ENCODE measurements around the gene CACNG1.
"Not testable (repeated sequence)": the region's sequence is repeated elsewhere in the genome, so short reads cannot be mapped to it uniquely, and the experiment has no call there.

CACNG1 gene

DNA sequence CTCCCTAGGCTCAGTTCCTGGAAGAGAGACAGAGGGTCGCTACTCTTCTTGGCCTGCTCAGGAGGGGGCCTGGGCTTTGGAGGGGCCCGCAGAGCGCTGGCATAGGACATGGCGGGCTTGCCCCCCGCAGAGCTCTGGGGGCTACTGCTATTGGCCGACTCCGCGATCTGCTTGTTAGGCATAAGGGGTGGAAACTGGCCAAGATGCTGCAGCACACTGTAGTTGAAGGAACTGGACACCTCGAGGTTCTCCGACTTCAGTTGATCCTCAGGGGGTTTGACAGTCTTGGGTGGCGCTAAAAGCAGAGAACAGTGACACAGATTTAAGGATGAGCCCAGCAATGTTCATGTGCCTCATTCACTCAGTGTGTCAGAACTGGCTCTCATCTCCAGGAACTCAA is 33.9 kb downstream of the CACNG1 start:
- DNase-seq (ENCODE audit: low read depth), result no peak

DNA sequence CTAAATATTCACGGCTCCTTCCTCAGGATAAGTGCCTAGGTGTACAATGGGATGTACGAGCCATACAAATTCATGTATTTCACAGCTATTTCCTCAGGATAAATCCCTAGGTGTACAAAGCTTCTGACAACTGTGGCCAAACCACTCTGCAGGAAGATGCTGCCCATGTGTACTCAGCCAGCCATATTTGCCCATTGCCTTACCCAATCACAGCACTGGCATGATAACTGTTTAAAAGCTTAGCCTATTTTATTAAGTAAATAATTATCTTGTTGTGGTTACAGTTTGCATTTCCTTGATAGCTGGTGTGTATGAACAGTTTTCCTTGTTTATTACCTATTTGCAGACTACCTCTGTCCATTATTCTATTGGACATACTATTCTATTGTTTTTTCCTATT is 35.1 kb downstream of the CACNG1 start:
- no peak for DNase-seq (ENCODE audit: low read depth)

DNA sequence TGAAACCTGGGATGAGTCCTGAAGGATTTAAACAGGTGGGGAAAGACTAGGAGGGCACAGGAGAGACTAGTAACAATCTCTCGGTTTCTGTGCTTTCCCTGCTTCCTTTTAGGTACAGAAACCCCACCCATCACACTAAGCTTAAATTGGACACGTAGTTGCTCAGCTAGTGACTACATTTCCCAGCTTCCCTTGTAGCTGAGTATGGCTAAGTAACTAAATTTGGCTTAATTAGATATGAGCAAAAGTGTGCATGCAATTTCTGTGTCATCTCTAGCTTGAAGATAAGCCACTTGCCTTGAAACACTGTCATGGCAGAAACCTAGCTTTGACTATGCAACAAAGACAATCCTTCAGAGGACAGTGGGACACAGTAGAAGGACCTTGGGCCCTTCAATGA is 36.5 kb downstream of the CACNG1 start:
- no peak for DNase-seq (ENCODE audit: low read depth)

DNA sequence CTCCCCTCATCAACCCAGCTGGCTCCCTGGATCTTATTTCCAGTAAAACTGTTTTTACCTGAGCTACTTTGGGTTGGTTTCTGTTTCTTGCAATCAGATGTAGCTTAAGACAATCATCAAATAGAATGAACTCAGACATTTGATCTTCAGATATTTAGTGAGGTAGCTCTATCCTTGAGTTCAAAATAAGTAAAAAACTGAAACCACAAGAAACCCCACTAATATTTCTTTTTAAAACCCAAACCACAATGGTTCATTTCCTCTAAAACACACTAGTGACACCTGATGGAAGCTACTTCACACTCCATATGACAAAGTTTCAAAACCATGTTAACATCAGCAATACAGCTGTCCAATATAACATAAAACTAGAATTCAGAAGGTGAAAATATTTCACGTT is 37.8 kb downstream of the CACNG1 start:
- DNase-seq (ENCODE audit: low read depth), result no peak

DNA sequence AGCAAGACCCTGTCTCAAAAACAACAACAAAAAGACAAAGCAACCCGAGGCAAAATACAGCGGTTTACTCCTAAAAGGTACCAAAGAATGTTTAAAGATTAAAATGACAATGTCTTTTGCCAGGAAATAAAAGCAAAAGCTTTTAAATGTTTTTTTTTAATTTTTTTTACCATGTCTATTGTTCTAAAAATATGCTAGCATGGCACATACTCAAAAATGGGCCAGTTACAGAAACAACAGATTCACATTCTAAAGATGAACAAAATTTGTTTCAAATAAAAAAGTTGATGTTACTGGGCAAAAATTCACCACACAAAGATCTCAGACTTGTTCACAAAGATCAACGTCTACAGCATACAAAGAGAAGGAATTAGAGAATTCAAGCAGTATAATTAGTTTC is 41.1 kb downstream of the CACNG1 start:
- DNase-seq (ENCODE audit: low read depth), result no peak

DNA sequence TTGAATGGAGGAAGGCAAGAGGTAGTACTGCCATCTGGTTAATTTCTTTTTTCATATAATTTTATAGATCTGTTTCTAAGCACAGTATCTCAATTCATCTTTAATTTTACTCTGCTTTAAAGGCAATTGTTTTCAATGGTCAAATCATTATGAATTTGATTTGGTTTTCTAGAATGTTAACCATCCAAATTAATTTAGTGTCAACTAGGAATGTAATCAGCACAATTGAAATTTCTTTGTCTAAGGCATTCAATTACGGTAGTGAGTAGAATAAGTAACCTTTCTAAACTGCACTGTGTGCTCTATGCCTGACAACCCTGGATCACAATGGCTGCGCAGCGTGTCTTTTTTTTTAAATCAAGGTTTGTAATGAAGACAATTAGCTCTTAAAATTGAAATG is 44.3 kb downstream of the CACNG1 start:
- DNase-seq (ENCODE audit: low read depth), result no peak

DNA sequence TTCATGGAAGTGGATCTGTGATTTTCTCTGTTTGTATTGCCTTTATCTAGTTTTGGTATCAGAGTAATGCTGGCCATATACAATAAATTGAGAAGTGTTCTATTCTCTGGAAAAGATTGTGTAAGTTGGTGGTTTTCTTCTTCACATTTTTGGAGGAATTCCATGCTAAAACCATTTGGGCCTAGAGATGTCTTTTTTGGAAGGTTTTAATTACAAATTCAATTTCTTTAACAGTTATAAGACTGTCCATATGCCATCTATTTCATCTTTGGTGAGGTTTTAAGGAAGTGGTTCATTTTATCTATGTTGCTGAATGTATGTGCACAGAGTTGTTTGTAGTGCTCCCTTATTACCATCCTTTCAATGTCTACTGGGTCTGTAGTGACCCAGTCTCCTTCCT is 46.0 kb downstream of the CACNG1 start:
- no peak for DNase-seq (ENCODE audit: low read depth)

DNA sequence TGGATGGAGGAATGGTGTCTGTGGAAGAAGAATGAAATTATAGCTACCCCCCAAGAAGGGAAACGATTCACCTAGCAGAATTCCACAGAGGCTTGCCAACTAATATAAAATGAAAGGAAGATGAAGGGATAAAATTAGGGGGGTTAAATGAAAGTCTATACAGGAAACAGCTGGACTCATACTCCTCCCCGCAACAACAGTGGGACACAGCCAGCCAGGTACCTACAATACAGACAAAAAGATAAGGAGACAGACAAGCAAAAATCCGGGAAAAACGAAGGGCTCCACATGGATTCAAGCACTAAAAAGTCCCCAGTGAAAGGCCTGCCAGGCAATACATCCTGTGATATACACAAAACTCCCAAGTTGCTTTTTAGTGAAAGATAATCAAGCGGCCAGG is 47.9 kb downstream of the CACNG1 start:
- no peak for DNase-seq (ENCODE audit: low read depth)

DNA sequence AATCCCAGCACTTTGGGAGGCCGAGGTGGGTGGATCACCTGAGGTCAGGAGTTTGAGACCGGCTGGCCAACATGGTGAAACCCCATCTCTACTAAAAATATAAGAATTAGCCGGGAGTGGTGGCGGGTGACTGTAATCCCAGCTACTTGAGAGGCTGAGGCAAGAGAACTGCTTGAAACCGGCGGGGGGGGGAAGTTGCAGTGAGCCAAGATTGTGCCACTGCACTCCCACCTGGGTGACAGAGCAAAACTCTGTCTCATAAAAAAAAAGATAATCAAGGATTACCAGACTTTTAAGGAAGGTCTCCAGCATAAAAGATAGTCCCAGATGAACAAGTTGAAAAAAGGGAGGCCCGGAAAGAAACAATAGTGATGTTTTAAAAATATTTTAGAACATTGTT is 48.4 kb downstream of the CACNG1 start:
- DNase-seq (ENCODE audit: low read depth), result not testable (repeated sequence)

DNA sequence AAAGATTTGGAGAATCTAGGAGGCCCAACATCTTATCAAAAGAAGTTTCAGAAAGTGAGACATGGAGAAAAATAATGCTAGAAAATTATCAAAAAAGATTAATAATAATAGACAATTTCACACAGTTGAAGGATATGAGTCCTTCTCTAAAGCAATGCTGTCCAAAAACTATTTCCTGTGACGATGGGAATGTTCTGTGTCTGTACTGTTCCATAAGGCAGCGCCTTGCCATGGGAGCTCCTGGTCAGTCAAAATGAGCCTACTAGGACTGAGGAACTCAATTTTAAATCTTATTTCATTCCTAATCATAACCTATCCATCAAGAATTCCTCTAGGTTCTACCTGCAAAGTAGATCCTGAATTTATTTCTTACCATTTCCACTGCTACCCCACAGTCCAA is 49.0 kb downstream of the CACNG1 start:
- DNase-seq (ENCODE audit: low read depth), result no peak

DNA sequence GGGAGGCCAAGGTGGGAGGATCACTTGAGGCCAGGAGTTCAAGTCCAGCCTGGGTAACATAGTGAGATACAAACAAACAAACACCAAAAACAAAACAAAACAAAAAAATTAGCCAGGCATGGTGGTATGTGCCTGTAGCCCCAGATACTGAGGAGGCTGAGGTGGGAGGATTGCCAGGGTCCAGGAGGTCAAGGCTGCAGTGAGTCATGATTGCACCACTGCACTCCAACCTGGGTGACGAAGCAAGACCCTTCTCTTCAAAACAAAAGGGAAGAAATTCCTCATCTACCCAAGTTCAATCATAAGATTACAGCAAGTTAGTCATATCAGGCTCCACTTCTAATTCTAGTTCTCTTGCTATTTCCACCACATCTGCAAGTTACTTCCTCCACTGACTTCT is 50.9 kb downstream of the CACNG1 start:
- DNase-seq (ENCODE audit: low read depth), result not testable (repeated sequence)

DNA sequence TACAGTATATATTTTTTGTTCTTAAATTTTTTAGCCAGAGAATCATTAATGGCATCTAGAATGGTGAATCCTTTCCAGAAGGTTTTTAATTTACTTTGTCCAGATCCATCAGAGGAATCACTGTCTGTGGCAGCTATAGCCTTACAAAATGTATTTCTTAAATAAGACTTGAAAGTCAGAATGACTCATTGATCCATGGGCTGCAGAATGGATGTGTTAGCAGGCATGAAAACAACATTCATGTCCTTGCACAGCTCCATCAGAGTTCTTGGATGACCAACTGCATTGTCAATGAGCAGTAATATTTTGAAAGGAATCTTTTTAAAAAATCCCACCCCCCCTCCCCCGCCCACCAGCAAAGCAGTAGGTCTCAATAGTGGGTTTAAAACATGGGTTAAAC is 51.4 kb downstream of the CACNG1 start:
- DNase-seq (ENCODE audit: low read depth), result no peak

DNA sequence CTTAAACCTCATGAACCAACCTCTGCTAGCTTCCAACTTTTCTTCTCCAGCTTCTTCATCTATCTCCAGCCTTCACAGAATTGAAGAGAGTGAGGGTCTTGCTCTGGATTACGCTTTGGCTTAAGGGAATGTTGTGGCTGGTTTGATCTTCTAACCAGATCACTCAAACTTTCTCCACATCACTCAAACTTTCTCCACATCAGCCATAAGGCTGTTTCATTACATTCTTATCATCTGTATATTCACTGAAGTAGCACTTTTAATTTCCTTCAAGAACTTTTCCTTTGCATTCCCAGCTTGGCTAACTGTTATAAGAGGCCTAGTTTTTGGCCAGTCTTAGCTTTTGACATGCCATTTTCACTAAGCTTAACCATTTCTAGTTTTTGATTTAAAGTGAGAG is 52.3 kb downstream of the CACNG1 start:
- DNase-seq (ENCODE audit: low read depth), result no peak

DNA sequence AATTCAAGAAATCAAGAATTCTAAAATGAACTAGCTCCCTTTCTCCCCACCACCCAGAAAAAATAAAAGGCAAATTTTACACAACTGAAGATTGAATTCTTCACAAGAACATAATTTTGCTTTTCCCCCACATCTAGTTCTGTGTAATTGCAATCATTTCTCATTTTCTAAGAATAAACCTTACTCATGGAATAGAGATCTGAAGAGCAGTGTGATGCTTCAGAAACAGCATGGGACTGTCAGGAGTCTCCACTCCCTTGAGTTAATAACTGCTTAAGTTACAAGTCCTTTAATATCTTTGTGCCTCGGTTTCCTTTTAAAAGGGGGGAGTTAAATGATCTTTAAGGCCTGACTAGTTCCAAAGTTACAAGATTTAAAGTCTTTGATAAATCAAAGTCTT is 53.7 kb downstream of the CACNG1 start:
- no peak for DNase-seq (ENCODE audit: low read depth)

DNA sequence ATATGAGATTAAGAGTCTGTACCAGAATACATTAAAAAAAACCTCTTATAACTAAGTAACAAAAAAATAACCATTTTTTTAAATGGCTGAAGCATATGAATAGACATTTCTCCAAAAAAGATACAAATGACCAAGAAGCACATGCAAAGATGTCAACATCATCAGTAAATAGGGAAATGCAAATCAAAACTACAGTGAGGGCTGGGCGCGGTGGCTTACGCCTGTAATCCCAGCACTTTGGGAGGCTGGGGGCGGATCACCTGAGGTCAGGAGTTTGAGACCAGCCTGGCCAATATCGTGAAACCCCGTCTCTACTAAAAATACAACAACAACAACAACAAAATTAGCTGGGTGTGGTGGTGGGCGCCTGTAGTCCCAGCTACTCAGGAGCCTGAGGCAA is 60.3 kb downstream of the CACNG1 start:
- DNase-seq (ENCODE audit: low read depth), result not testable (repeated sequence)

DNA sequence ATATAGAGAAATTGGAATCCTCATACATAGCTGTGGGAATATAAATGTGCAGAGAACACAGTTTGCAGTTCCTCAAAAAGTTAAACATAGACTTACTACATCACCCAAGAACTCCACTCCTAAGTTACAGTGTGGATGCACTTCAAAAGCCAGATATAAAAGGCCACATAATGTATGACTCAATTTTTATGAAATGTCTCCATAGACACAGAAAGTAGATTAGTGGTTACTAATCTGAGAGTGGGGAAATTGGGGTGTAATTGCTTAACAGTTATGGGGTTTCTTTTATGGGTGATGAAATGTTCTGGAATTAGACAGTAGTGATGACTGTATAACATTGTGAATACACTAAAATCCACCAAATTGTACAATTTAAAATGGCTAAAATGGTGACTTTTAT is 60.9 kb downstream of the CACNG1 start:
- DNase-seq (ENCODE audit: low read depth), result no peak
